Urinary bladder (tissue), 4 donors: ENCODE results near the gene MS4A4A. TPM values are rescaled to one million over a fixed set of nuclear protein-coding genes. Genes with fewer than 3 reads are reported as not detected.

Experiments used
- DNase-seq: peaks from one replicate; pipeline ENCODE4 v3.0.0-alpha.2; 2015; ENCODE audit errors: extremely low spot score
- H3K27ac ChIP-seq: one replicate; pipeline ENCODE4 v1.5.1; 2013; ENCODE audit warnings: low read depth, mild to moderate bottlenecking, moderate library complexity
- H3K36me3 ChIP-seq: one replicate; pipeline ENCODE4 v1.6.1; 2013; ENCODE audit warnings: mild to moderate bottlenecking, moderate library complexity; ENCODE audit not compliant: insufficient read depth
- H3K4me1 ChIP-seq: one replicate; pipeline ENCODE4 v1.6.1; 2013; ENCODE audit warnings: mild to moderate bottlenecking, moderate library complexity; ENCODE audit not compliant: insufficient read depth
- H3K4me3 ChIP-seq: one replicate; pipeline ENCODE4 v1.5.1; 2013; ENCODE audit warnings: low read depth, low read length
- WGBS: extraction: QIAGEN DNeasy Blood & Tissue Kit; methylation state at CpG from one replicate; pipeline ENCODE4 v1.1.7; 2013; 5-methylcytosine and 5-hydroxymethylcytosine counted together
- polyA plus RNA-seq: library from polyadenylated mRNA; stranded (reverse); fragments of 200-250 nt; gene quantifications from one replicate; pipeline ENCODE4 v1.2.3, GENCODE V29; 2013
- total RNA-seq: library from RNA; depleted of rRNA; stranded (reverse); fragments of >200 nt; gene quantifications from one replicate; pipeline ENCODE4 v1.2.3, GENCODE V29; 2014
- donor health status: healthy with polysubstance abuse.
- donor health status: healthy.

Gene MS4A4A
- total RNA-seq: 31.9 TPM
- polyA plus RNA-seq: 41.0 TPM

DNA sequence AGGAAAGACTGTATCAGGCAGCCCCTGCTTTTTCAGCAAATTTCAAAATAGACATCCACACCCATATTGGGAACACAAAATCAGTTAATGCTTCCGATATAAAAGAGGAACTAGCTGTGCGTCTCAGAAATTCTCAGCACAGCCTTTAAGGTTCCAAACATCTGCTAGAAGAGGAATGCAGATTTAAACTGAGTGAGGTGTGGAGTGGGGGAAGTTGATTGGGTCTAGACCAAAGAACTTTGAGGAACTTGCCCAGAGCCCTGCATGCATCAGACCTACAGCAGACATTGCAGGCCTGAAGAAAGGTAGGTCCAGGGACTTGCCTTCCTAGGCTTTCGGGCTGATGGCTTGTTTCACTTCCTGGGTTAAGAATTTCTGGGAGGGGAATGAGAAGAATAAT is at the start of gene MS4A4A:
MS4A4A (plus strand) TSS at position 255 of the 400 bp plus-strand sequence; CDS start at position 265, 10 bp downstream.
- no peak within 1 kb of the TSS for H3K4me3 ChIP-seq
- H3K36me3 ChIP-seq: no peaks in the 10 kb centered on the region
- no peaks in the 10 kb centered on the region for H3K4me1 ChIP-seq
- WGBS: 80% methylated on average over 3 of the region's 3 CpGs
- H3K27ac ChIP-seq: no peak within 1 kb of the TSS
- no peak for DNase-seq

DNA sequence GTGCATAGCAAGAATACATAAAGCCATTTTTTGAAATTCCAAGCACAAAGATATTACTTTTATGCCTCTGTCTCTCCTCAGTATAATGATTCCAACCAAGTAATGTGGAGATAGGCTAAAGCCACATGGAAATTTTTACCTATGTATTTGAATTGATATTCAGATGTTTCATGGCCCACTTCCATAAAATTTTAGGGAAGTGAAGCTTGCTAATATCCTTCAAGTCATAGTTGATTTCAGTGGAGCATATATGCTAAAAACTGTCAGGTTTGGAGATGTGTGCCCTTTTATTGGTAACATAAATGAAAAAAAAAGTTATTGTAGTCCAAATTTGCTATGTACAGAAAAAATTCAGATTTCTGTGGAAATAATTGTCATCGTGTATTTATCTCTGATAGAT is 49.8 kb upstream of the MS4A4A start:
- Histone ChIP-seq H3K36me3 (no peaks in the 10 kb centered on the region), H3K4me1 (no peaks in the 10 kb centered on the region), H3K27ac (no peak overlapping the region), H3K4me3 (no peak overlapping the region)
- WGBS: 53% methylated on average over 1 of the region's 1 CpG
- DNase-seq: no peak

GRCh38 chr11:60235321-60235720 is 45.1 kb upstream of the MS4A4A start:
- Histone ChIP-seq H3K4me3 (no peak overlapping the region), H3K4me1 (no peaks in the 10 kb centered on the region), H3K27ac (no peak overlapping the region), H3K36me3 (no peaks in the 10 kb centered on the region)
- no peak for DNase-seq
- WGBS: 78% methylated on average over 3 of the region's 3 CpGs

GRCh38 chr11:60240662-60241061 is 39.8 kb upstream of the MS4A4A start:
- 83% methylated on average over 5 of the region's 5 CpGs for WGBS
- Histone ChIP-seq H3K4me1 (no peaks in the 10 kb centered on the region), H3K36me3 (no peaks in the 10 kb centered on the region), H3K4me3 (no peak overlapping the region), H3K27ac (no peak overlapping the region)
- no peak for DNase-seq

DNA sequence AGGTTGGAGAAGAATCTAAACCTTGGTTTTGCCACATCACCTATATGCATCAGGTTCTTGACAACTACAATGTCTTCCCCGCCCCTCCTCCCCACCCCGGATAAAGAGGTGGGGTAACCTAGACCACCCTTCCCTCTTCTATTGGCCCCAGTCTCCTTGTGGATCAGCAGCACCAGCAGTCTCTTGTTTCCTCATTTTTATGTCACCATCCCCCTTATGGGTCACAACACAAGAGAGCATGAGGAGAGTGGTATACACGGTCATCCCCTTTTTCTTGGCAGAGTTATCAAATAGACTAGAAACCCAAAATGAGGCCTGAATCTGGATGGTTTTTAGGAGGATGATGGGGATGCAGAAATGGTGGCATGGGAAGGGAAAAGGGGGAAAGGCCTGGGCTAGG is 38.7 kb upstream of the MS4A4A start:
- no peak overlapping the region for H3K27ac ChIP-seq
- WGBS: 84% methylated on average over 3 of the region's 3 CpGs
- H3K36me3 ChIP-seq: no peaks in the 10 kb centered on the region
- no peaks in the 10 kb centered on the region for H3K4me1 ChIP-seq
- no peak for DNase-seq
- H3K4me3 ChIP-seq: no peak overlapping the region

DNA sequence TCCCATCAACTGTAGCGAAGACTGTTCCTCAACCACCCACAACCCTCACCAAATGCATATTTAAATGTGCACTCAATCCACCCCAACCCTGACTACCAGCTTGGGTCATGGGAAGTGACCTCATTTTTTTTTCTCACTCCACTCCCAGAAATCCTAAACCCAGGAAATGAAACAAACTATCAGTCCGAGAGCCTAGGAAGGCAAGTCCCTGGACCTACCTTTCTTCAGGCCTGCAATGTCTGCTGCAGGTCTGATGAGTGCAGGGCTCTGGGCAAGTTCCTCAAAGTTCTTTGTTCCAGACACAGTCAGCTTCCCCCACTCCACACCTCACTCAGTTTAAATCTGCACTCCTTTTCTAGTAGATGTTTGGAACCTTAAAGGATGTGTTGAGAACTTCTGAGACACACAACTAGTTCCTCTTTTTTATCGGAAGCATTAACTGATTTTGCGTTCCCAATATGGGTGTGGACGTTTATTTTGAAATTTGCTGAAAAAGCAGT is 37.7 kb upstream of the MS4A4A start, which contains the start of gene MS4A4E:
MS4A4E (minus strand) TSS at position 398 of the 500 bp plus-strand sequence. CDS start 13,082 bp downstream, outside the sequence.
- no peaks in the 10 kb centered on the region for H3K36me3 ChIP-seq
- no peak within 1 kb of the TSS for H3K27ac ChIP-seq
- DNase-seq: no peak
- WGBS: 85% methylated on average over 5 of the region's 5 CpGs
- no peaks in the 10 kb centered on the region for H3K4me1 ChIP-seq
- H3K4me3 ChIP-seq: no peak within 1 kb of the TSS

DNA sequence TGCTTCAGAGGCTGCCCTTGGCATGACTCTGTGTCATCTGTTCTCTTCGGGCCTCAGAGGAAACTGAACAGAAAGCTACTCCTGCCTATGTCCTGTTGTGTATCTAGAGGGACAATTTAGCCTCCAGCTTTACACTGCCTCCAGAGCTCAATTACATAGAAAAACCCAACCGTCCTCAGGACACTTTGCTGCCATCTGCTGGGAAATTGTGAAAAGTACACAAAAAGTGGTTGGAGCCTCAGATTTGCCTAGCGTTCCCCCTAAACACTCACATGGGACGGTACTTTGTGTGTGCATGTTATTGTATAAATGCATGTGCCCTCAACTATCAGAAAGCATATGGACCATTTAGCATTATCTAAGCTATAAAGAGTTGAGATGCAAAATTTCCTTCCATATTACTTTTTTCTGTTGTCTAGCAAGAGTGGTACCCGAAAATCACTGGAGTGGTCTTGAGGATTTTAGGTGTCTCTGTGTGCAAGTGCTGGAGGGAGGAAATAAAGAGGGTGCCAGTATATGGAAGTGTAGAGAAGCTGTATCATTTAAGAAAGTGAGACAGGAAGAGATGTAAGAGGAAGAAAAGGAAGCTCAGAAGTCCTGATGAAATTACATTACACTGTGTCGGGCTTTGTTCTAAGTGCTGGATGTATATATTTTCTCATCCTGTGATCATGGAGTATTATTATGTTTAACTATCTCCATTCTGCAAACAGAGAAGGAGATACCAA is 28.8 kb upstream of the MS4A4A start:
- DNase-seq: no peak
- no peaks in the 10 kb centered on the region for H3K36me3 ChIP-seq
- 49% methylated on average over 6 of the region's 6 CpGs for WGBS
- no peak overlapping the region for H3K27ac ChIP-seq
- no peaks in the 10 kb centered on the region for H3K4me1 ChIP-seq
- no peak overlapping the region for H3K4me3 ChIP-seq

- 64% methylated on average over 2 of the region's 2 CpGs for WGBS
- H3K27ac ChIP-seq: no peak overlapping the region
- H3K4me1 ChIP-seq: no peaks in the 10 kb centered on the region
- no peak overlapping the region for H3K4me3 ChIP-seq
- H3K36me3 ChIP-seq: no peaks in the 10 kb centered on the region
- DNase-seq: no peak
Measured at GRCh38 chr11:60252213-60253108, 28.0 kb upstream of the MS4A4A start.

GRCh38 chr11:60257956-60258722 is 22.3 kb upstream of the MS4A4A start:
- Histone ChIP-seq H3K4me1 (no peaks in the 10 kb centered on the region), H3K36me3 (no peaks in the 10 kb centered on the region), H3K27ac (no peak overlapping the region), H3K4me3 (no peak overlapping the region)
- DNase-seq: no peak
- 84% methylated on average over 4 of the region's 4 CpGs for WGBS

DNA sequence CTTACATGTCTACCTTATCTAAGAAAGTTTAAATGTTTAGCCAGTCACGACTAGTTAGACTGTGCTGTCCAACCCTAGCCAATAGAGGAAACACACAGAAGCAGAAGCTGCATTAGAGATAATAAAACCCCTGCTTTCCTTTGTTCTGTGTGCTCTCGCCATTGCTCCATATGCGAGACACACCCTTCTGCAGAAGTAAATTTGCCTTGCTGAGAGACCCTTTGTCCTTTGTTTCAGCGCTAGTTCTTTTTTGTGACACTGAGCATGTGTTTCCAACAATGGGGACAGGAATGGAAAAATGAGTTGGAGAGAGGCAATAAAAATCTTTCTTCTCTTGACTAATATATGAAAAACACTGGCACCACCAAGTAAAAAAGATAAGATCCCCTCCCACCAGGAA is 19.5 kb upstream of the MS4A4A start:
- Histone ChIP-seq H3K36me3 (no peaks in the 10 kb centered on the region), H3K27ac (no peak overlapping the region), H3K4me1 (no peaks in the 10 kb centered on the region), H3K4me3 (no peak overlapping the region)
- WGBS: 69% methylated on average over 4 of the region's 4 CpGs
- no peak for DNase-seq

DNA sequence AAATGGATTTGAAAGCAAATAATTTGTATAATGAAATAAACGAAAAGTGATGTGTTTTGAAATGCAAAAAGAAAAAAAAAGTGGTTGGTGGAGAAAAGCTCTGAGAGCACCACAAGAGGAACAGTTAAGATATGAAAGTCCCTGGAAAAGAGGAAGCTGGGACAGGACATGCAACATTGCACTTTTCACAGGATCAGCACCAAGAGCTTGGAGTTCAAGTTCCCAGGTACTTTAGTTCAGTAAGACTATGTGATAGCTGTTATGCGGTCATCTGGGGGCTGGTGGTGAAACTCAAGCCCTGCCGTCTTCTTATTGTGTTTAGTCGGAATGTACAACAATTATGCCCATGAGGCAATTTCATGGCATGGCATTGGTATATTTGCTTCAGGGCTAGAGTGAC is 17.1 kb upstream of the MS4A4A start:
- Histone ChIP-seq H3K4me1 (no peaks in the 10 kb centered on the region), H3K36me3 (no peaks in the 10 kb centered on the region), H3K4me3 (no peak overlapping the region), H3K27ac (no peak overlapping the region)
- DNase-seq: no peak
- WGBS: 80% methylated on average over 4 of the region's 4 CpGs

GRCh38 chr11:60264644-60265043 is 15.8 kb upstream of the MS4A4A start:
- DNase-seq: no peak
- WGBS: 63% methylated on average over 5 of the region's 5 CpGs
- no peak overlapping the region for H3K27ac ChIP-seq
- H3K36me3 ChIP-seq: no peaks in the 10 kb centered on the region
- H3K4me1 ChIP-seq: no peaks in the 10 kb centered on the region
- no peak overlapping the region for H3K4me3 ChIP-seq
